GM12873 (cell line): ENCODE results near the gene SNORC.

ENCODE experiments used
- CTCF ChIP-seq: IDR thresholded peaks from 2 replicates; pipeline ENCODE4 v1.5.1; 2012; ENCODE audit warnings: low read depth, mild to moderate bottlenecking, moderate library complexity, low read length, control low read depth; ENCODE audit not compliant: insufficient read depth; ENCODE audit errors: missing control alignments

Gene SNORC

GRCh38 chr2:232926431-232926939, 56.4 kb downstream of the SNORC start:
- TF ChIP-seq CTCF: no peak

DNA sequence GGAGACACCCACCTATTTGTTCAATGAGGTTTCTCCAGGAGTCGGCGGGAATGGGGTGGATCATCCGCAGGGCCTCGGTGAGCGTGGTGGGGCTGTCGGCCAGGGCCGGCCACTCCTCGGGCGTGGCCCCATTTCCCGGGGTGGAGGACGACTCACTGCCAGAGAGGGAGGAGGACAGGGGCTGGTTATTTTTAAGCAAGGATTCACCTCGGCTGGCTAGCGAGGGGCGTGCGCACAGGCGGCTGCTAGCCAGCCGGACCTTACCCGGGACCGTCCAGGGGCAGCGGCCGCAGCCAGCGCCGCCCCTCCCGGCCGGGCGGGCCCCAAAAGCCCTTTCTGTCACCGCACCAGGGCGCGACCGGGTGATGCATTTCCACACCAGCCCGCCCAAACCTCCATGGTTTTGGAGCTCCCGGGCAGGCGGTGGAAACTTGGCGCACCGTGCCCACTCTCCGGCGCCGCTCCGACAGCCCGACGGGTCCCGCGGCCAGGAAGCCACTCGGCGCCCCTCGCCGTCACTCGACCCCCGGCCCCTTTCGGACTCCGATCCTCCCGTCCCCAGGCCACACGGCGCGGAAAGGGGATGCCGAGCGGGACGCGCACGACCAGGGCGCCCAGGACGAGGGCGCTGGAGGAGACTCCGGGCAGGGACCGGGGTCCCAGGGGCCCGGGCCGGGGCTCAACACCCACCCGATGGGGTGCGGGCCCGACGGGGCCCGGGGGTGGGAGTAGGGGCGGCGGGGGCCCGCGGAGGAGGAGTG, 57.1 kb downstream of the SNORC start:
- no peak for TF ChIP-seq CTCF

DNA sequence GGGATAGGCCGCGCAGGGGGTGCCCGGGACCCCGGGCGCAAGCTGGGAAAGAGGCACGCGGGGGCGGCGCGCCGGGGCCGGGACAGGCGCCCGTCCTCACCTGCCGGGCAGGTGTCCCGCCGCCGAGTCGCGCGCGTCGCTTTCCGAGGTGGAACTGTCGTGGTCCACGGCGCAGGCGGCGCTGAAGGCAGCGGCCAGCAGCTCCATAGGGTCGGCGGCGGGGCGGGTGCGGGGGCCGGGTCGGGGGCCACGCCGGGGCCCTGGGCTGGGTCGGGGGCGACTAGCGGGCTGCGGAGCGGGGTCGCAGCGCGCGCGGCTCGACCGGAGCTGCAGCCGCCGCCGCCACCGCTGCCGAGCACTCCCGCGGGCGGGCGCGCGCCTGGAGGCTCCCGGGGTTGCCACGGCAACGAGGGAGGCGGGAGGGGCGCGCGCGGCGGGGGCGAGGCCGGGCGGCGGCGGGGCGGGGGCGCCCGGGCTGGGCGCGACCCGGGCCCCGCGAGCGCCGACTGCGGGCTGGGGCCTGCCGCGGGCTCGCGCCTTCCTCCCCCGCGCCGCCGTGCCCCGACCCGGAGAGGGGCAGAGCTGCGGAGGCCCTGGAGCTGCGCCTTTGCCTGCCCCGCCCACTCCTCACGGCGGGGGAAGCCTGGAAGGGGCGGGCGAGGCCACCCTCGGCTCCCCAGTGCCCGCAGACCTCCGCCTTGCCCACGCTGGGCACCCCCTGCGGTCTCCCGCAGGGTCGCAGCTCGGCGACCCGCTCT, 57.9 kb downstream of the SNORC start:
- no peak for TF ChIP-seq CTCF
